ENCODE data around the gene GRID2.

GRID2 gene

DNA sequence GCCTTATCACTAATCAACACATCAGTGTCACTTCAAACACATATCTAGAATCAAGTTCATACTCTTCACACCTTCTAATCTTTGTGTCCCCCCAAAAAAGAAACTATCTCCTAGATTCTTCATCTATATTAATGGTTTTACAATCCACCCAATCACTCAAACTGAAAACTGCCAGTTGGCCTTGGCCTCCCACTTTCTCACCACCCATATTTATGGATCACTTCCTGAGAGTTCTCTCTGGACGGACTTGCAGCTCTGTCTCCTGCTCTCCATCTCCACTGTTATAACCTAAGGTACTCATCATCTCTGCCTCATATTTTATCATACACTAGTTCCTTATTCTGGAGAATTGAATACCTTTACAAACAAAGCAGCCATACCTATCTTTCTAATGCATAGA, 1418.7 kb downstream of the GRID2 start:
- DNase-seq, result no peak

DNA sequence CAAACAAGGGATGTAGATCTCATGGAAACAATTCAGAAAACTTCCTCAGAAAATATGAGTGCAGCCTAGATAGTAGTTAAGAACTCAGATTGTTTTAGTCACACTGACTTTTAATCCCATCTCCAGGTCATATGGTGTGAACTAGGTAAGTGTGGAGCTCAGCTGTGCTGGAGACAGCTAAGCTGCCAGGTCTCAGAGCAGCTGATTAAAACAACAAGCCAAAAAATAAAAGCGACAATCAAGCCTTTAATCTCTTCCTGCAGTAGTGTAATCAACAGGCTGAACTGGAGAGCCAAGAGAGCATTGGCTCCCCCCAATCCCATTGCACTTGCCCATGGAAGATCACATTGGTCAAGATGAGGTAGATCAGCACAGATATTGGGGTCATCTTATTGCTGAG, 1426.5 kb downstream of the GRID2 start:
- DNase-seq, result no peak

DNA sequence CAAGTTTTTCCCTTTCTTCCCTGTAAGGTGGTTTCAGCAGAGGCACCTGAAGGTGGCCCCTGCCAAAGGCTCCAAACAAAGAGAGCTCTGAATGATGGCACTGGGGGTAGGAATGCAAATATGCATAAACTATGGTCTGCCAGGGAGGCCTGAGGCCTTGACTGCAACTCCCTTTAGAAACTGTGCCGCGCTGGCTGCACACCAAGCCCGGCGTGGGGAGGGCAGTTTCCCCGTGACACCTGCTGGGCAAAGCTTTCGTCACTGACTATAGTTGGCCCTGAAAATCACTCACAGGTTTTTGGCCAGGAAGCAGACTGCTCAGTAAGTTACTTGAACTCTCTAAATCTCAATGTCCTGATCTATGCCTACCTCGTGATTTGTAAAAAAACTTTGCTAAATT, 1427.0 kb downstream of the GRID2 start:
- DNase-seq, result no peak

DNA sequence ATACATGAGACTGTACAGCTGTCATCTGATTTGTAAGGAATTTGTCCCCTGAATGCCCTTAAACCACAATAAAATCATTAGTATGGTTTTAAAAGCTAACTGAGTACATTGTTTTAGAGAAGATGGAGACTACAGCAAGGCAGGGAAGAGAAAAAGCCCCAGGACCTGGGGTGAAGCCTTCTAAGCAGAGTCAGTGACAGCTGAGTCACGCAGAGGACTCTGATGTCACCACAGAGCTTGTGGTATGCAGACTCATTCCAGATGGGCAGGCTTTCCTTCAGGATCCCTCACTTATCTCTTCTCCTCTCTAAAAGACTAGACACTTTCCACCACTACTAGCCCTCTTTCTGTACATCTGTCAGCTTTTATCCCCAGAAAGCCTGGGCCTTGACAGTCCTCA, 1427.7 kb downstream of the GRID2 start:
- no peak for DNase-seq

DNA sequence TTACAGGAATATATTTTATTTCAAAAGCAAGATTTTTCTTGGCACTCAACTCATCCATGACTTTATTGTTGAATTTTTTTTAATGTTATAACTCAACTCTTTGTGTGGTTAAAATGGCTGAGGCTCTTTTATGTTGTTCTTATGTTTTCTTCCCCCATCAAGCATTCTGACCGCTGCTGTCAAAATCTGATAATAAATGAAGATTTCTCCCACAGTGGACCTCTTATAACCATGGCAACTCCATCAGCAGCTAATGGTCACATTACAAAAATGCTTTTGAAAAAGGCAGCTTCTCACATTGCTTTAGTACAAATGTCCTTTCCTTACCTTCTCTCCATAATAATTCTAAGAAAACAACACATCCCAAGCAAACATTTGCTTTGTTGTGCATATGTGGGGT, 1428.7 kb downstream of the GRID2 start:
- no peak for DNase-seq

DNA sequence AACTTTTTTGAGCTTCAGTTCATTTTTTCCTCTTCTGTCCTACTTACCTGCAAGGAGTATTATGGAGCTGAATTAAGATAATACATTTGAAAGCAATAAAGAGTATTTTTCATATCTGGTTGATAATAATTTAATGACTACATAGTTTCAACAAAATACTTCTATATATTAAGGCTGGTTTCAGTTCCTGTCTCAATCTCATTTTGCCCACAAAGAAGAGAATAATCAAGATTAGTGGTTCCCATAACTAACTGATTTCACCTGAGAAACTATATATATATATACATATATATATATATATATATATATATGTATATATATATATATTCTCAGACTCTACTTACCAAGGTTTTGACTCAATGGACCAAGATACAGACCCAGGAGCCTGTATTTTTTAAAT, 1437.1 kb downstream of the GRID2 start:
- DNase-seq, result no peak

DNA sequence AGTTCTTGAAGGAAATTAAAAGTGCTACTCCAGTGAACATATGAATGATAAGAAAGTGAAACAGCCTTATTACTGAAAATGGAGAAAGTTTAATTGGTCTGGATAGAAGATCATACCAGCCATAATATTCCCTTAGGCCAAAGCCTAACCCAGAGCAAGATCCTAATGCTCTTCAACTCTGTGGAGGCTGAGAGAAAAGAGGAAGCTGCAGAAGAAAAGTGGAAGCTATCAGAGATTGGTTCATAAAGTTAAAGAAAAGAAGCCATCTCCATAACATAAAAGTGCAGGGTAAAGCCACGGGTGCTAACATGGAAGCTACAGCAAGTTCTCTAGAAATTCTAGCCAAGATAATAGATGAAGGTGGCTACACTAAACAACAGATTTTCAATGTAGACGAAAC, 1439.3 kb downstream of the GRID2 start:
- no peak for DNase-seq

DNA sequence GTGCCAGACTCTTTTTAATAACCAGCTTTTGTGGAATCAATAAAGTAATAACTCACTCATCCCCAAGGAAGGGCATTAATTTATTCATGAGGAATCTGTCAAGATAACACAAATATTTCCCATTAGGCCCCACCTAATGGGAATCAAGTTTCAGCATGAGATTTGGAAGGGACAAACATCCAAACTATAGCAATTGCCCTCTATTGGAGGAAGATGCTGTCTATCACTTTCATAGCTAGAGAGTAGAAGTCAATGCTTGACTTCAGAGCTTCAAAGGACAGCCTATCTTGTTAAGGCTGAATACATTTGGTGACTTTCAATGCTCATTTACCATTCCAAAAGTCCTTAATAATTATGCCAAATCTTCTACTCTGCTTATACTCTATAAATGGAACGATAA, 1439.9 kb downstream of the GRID2 start:
- no peak for DNase-seq

DNA sequence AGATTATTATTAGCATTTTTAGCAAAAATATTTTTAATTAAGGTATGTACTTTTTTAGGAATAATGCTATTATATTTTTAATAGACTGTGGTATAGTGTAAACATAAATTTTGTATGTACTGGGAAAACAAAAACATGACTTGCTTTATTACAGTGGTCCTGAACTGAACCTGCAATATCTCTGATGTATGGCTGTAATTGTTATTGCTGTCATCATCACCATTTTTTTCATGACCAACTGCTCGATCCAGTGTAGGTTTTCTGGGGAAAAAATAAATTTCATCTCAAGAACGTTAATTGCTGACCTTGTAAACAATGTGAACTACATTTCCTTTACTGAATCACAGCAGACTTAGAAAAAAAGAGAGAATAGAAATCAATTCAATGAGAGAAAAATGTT, 1441.2 kb downstream of the GRID2 start:
- DNase-seq, result no peak

DNA sequence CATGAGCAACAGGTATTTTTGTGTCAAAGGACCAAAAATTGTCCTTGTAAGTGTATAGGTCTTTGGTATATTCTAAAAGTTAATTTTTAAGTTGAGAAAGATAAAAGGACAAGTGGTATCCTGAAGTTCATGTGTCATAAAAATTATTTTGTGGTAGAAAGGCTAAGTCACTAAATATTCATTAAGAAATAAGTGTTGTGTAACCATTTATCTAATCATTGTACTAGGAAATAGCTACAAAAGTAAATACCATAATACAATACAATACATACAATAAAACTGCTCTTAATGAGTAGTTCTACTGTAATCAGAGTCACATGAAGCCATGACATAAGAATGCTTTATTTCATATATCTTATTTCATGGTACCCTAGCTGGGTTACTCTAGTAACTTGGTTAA, 1442.3 kb downstream of the GRID2 start:
- DNase-seq, result no peak

DNA sequence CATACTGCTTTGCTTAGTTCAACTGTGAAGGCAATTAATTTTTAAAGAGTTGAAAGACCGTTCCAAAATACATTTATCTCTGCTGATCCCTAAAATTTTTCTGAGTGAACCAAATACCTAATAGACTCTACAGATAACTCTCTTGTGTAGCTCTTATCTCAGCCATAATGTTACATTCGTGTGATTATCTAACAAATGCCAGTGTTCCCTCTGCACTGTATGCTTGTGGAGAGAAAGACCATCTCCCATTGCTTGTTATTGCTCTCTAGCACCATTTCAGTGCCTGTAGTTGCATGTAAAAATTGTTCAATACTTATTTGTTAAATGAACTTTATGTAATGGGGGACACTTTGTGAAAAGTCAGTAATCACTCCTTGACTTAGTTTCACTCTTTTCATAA, 1443.5 kb downstream of the GRID2 start:
- no peak for DNase-seq

DNA sequence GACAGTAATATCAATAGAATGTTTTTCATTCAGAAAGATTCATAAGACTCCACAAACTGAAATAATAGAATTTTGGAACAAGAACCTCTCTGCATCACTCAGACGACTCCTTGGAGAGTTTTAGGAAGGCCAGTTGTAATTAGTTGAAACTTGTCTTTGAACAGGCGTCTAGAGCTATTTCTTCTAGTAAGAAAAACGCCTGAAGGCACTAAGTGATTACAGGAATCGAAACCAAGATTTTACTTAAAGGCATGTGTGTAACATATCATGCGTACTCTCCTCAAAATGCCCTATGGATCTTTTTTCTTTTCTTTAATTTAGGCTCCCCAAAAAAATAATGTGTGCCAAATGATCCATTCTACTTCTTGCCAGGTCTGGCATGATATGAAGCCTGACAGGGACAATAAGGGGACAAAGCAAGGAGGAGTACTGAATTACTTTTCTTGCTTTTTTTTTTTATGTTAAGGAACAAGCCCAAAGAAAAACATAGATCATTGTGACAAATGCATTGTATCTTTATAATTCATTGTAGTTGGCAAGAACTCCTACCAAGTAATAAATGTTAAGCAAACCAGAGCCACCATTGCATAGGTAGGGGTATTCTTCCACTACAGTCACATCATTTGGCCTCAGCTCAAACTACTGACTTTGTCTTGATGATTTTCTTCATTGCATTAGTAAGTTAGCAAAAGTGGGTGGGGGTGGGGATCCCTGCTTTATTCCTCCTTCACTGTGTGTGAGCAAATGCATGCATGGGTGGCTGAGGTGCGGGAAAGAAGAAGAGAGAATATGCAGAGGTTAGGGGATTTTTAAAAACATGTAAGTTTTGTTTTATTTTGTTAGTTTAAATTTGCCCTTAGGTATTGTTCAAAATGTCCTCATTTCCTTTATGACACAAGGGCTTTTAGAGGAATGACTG, 1444.9 kb downstream of the GRID2 start:
- DNase-seq, result no peak

DNA sequence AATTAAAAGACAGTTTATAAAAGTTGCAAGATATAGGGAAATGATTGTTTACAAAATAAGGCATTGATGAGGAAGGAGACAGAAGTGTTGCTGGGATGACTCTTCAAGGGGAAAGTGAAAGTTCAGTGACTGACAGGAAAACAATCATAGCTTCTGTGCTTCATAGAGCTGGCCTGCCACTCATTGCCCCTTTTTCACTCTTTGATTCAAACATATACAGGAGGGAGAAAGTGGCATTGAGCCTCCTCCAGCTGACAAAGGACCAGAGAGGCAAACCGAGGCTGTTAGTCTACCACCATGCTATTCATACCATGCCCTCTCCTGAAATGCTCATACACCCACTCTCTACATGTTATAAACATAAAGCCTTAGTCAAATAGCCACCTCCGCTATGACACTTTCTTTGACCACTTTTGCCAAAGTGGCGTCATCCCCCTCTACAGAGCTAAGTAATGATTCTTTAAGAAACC, 1445.6 kb downstream of the GRID2 start:
- DNase-seq, result no peak

DNA sequence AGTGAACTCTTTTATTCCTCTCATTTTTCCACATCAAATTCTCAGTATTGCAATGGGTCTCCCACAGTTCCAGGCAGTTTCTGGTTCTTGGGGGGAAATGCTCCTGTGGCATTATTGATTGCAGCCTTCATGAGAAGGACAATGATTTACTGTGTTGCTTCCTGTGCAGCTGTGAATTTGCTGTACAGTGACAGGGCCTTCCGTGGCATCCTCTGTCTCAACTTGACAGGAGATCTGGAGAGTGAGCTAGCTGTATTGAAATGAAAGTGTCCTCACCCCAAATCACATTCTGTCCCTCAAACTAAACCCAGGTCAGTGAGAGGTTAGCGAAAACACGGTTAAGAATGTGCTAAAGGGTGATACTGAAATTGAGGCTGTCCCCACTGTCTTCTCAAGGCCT, 1447.6 kb downstream of the GRID2 start:
- no peak for DNase-seq

DNA sequence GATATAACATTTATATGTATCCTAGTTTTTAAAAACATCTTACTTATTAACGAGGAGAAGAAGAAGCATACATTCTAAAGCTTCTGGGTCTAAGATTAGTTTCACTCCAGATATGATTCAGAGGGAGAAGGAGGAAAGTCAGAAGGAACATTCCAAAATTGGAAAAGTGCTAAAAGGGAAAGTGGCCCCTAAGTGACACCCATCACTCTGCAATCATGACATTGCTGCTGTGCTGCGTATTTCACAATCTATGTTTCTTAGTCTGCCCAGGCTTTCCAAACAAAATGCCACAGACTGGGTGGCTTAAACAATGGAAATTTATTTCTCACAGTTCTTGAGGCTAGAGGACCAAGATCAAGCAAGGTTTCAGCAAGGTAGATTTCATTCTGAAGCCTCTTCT, 1452.3 kb downstream of the GRID2 start:
- no peak for DNase-seq

DNA sequence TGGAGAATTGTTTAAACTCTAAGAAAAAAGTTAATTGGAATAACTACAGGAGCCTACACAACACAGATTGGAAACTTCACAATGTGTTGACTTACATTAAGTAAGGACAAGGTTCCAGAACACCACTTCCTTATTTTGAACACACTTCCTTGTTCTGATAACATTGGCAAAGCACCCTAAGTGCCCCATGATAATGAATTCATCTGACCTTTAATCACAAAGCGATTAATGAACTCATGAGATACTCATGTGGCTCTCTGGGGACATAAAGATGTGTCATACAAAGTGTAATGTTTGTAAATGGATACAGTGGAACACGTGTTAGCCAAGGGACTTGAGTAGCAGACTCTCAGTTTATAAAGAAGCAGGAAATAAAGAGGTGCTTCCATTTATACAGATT, 1455.7 kb downstream of the GRID2 start:
- no peak for DNase-seq

DNA sequence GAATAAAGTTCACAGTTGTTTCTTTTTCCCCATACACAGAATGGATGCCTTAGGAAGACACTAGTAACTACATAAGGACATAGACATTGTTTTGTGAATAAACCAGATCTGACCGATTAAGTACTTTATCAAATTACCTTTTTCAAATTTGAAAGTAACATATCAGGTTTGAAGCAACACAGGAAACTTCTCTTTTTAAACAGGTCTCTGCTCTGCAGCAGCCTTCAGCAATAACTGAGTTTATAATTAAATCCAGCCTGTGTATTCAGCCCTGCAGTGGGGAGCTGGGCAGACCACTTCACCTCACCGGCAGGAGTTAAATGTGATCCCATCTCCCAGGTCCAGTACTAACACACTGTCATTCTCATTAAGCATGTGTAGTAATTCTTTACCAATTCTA, 1456.5 kb downstream of the GRID2 start:
- DNase-seq, result no peak

DNA sequence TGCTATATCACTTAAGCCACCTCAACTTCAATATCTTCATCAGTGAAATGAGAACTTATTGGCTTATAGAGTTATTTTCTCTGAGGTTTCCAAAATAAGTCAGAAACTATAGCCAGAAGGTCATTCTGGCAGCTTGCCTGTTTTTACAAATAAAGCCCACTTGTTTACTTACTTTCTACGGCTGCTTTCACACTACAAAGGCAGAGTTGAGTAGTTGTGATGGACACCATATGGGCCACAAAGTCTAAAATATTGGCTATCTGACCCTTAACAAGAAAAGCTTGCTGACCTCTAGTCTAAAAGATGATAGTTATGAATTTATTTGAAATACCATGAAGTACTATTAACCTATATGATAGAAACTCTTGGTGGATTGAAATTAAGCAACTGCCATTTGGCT, 1457.5 kb downstream of the GRID2 start:
- DNase-seq, result no peak

DNA sequence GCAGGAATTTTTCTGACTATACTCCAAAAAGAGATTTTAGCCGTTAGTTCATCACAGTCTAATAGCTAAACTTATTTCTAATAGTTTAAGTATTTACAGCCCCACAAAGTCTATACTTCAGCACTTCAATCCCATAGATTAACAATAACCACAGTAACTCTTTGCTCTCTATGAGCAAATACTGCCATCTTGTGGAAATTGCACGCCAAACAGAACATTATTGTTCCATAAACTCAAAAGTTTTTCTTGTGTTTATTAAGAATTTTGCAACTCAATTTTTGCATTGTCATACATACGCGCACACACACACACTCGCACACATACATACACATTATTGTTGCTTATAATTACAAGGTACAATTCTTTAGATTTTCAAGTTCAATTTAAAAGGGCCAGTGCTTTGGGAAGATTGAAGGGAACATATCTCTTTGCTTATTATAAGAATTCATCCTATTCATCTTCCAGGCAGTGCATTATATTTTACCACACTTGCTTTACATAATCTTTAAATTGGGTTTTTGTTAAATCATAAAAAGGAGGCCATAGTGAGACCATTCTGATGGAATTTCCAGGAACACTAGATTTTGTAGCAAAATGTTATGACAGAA, 1461.0 kb downstream of the GRID2 start:
- DNase-seq, result no peak

DNA sequence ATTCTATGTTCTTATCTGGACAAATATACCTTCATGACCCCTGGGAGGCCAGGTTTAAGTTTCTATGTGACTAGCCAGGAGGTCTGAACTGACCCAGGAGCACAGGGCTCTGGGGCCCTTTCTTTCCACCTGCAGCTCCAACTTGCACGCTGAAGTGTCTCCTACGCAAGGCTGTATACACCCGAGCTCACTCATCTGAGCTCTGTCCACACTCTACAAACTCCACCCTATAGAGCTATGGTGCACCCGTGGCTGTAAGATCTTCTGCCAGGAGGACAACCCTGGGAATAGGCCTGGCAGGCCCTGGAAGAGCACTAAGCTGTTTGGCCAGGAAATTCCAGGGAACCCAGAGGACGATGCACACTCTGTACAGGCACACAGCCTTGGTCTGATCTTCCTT, 1464.2 kb downstream of the GRID2 start:
- no peak for DNase-seq

DNA sequence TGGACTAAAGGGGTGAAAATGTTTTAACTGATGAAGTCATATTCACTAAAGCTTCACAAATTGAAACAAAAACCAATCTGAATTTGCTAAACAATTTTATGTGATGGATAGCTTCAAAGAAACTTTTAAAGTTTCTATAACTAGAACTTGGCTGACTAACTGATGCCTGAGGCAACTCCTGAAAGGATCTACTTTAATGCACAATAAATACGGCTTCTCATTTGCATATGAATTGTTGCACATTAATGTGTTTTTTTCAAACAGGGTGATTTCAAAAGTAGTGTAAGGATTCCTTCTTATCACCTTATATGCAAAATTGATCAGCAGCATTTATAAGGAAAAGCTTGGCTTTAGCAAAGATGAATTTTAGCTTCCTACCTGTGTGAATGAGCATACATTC, 1466.4 kb downstream of the GRID2 start:
- DNase-seq, result no peak

DNA sequence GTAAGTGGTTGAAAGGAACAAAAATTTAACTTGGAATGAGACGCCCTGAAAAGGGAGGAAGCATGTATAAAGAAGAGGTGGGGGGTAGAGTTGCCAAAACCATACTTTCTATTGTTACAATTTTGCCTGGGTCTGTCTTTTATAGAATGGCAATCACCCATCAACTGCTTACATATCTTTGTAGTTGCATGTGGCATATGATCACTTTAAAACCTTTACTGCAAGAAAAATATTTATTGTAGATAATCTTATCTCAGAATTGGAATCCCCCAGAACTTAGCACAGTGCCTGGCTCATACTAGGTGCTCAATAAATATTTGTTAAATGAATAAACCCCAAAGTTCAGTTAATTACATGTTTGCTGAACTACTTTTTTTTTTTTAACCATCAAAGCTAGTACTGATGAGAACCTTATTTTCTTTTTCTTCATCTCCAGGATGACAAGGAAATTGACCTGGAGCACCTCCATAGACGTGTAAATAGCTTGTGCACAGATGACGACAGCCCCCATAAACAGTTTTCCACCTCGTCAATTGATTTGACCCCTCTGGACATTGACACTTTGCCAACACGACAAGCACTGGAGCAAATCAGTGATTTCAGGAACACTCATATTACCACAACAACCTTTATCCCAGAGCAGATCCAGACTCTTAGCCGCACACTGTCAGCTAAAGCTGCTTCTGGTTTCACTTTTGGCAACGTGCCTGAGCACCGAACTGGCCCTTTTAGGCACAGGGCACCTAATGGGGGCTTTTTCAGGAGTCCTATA, 1468.1 kb downstream of the GRID2 start:
- no peak for DNase-seq

DNA sequence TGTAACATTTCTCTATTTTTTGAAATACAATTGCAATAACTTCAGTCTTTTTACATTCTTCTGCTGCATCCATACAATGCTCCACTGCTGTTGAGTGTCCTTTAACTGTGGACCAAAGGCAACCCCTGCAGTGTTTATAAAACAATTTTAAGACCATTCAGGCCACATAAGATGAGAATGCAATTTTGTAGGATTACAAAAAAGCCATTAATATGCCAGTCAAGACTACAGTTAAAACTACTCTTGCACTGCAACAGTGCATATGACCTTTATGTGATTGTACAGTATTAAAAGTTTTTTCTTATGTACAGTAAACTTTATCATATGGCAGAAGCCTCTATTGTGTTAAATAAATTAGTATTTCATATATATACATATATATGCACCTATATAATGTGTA, 1469.1 kb downstream of the GRID2 start:
- DNase-seq, result no peak

DNA sequence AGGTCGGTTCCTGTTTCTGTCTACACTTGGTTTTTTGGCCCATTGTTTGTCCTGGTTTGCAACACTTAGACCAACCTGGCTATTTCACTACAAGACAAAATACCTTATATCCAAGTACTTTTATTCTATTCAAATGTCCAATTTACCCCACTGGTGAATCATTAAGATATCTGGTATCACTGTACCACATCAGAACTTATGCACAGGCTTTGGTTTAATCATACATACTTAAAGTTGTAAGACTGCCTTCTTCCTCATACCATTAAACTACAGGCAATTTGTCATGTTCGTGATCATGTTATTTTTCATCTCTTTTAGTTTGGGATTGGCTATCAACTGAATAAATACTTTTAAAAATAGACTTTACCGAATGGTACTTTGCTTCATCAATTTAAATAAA, 1471.8 kb downstream of the GRID2 start:
- DNase-seq, result no peak

All from activated naive CD4-positive, alpha-beta T cell treated with Interleukin-2 at 50 U/mL for 16 hours (primary cell).